ENCODE results near the gene ENKUR.

The ENKUR gene

DNA sequence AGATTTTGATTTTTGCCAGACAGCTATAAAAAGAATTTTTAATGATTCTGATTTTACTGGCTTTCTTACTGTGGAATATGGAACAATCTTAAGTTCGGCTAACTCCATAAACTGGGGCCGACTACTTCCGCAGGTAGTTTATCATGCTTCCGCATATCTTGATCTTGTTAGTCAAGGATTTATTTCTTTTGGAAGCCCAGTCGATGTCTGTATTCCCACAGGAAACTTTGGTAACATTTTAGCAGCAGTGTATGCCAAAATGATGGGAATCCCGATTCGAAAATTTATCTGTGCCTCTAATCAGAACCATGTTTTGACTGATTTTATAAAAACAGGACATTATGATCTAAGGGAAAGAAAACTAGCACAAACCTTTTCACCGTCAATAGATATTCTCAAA, 8.6 kb upstream of the ENKUR start:
- TF ChIP-seq, protein P1, sequence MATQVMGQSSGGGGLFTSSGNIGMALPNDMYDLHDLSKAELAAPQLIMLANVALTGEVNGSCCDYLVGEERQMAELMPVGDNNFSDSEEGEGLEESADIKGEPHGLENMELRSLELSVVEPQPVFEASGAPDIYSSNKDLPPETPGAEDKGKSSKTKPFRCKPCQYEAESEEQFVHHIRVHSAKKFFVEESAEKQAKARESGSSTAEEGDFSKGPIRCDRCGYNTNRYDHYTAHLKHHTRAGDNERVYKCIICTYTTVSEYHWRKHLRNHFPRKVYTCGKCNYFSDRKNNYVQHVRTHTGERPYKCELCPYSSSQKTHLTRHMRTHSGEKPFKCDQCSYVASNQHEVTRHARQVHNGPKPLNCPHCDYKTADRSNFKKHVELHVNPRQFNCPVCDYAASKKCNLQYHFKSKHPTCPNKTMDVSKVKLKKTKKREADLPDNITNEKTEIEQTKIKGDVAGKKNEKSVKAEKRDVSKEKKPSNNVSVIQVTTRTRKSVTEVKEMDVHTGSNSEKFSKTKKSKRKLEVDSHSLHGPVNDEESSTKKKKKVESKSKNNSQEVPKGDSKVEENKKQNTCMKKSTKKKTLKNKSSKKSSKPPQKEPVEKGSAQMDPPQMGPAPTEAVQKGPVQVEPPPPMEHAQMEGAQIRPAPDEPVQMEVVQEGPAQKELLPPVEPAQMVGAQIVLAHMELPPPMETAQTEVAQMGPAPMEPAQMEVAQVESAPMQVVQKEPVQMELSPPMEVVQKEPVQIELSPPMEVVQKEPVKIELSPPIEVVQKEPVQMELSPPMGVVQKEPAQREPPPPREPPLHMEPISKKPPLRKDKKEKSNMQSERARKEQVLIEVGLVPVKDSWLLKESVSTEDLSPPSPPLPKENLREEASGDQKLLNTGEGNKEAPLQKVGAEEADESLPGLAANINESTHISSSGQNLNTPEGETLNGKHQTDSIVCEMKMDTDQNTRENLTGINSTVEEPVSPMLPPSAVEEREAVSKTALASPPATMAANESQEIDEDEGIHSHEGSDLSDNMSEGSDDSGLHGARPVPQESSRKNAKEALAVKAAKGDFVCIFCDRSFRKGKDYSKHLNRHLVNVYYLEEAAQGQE (IDR thresholded peaks at IDR 0.05; ENCODE audit: insufficient read depth in 1 of 2, low read depth in 2 of 2, low read length in 2 of 2): no peak
- no peak for TF ChIP-seq FOXP2 (optimal IDR thresholded peaks at IDR 0.05; ENCODE audit: borderline replicate concordance, extremely low read depth, extremely low read length, insufficient read depth)
- TF ChIP-seq TAF1 (IDR thresholded peaks at IDR 0.05; ENCODE audit: borderline replicate concordance, insufficient read depth, low read length): no peak
- no peak for TF ChIP-seq SIN3A (IDR thresholded peaks at IDR 0.05; ENCODE audit: borderline replicate concordance, insufficient read depth, low read length)
- TF ChIP-seq POLR2AphosphoS5 (IDR thresholded peaks at IDR 0.05; ENCODE audit: low read depth, low read length): no peak

DNA sequence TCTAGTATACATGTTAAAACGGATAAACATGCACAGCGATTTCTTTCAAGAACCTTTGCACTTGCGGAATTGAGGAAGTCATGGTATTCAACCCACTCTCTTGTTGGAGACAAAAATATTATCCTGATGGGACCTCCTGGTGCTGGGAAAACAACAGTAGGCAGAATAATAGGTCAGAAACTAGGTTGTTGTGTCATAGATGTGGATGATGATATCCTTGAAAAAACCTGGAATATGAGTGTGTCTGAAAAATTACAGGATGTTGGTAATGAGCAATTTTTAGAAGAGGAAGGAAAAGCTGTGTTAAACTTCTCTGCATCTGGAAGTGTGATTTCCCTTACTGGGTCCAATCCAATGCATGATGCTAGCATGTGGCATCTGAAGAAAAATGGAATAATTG, 7.3 kb upstream of the ENKUR start:
- TF ChIP-seq, protein P1 (IDR thresholded peaks at IDR 0.05; ENCODE audit: insufficient read depth in 1 of 2, low read depth in 2 of 2, low read length in 2 of 2): no peak
- TF ChIP-seq FOXP2 (optimal IDR thresholded peaks at IDR 0.05; ENCODE audit: borderline replicate concordance, extremely low read depth, extremely low read length, insufficient read depth) (no peak), SIN3A (IDR thresholded peaks at IDR 0.05; ENCODE audit: borderline replicate concordance, insufficient read depth, low read length) (no peak), POLR2AphosphoS5 (IDR thresholded peaks at IDR 0.05; ENCODE audit: low read depth, low read length) (no peak), TAF1 (IDR thresholded peaks at IDR 0.05; ENCODE audit: borderline replicate concordance, insufficient read depth, low read length) (no peak)

DNA sequence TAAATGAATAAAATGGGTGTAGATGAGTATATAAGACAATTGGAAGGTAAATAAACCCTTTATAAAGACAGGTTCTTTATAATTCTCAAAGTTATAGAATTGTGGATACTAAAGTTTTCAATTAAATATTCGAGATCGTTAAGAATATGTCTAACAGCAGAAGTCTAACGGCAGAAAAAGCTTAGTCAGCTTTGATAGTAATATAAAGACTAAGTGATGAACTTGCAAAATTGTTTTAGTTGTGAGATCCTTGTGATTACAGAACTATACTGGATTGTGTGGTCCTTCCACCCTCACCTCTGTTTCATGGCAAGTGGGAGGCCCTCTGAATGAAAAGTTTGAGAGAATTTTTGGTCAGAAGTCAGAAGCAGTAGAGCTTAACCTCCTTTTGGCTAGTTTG, 2.7 kb upstream of the ENKUR start:
- TF ChIP-seq SIN3A (IDR thresholded peaks at IDR 0.05; ENCODE audit: borderline replicate concordance, insufficient read depth, low read length): no peak
- TF ChIP-seq, protein P1 (IDR thresholded peaks at IDR 0.05; ENCODE audit: insufficient read depth in 1 of 2, low read depth in 2 of 2, low read length in 2 of 2): no peak
- no peak for TF ChIP-seq FOXP2 (optimal IDR thresholded peaks at IDR 0.05; ENCODE audit: borderline replicate concordance, extremely low read depth, extremely low read length, insufficient read depth)
- TF ChIP-seq POLR2AphosphoS5 (IDR thresholded peaks at IDR 0.05; ENCODE audit: low read depth, low read length): no peak
- TF ChIP-seq TAF1 (IDR thresholded peaks at IDR 0.05; ENCODE audit: borderline replicate concordance, insufficient read depth, low read length): no peak

DNA sequence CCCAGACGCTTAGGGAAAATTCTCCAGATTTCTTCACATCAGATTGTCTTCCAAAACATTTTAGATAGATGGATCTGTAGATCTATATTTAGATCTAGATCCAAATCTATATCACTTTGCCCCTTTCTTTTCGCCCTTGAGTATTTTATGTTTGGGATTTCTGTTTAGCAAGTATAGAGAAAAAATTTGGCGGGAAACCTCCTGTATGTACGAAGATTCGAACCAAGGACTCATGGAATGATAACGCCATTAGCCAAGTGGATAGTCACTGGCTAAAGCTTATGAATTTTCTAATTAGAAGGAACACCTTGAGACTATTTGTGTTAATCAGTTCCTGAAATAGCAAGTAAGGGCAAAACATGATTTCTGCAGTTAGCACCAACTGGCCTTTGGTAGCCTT, 1.7 kb upstream of the ENKUR start:
- TF ChIP-seq, protein P1 (IDR thresholded peaks at IDR 0.05; ENCODE audit: insufficient read depth in 1 of 2, low read depth in 2 of 2, low read length in 2 of 2): no peak
- TF ChIP-seq SIN3A (IDR thresholded peaks at IDR 0.05; ENCODE audit: borderline replicate concordance, insufficient read depth, low read length) (no peak), POLR2AphosphoS5 (IDR thresholded peaks at IDR 0.05; ENCODE audit: low read depth, low read length) (no peak), FOXP2 (optimal IDR thresholded peaks at IDR 0.05; ENCODE audit: borderline replicate concordance, extremely low read depth, extremely low read length, insufficient read depth) (no peak), TAF1 (IDR thresholded peaks at IDR 0.05; ENCODE audit: borderline replicate concordance, insufficient read depth, low read length) (no peak)

DNA sequence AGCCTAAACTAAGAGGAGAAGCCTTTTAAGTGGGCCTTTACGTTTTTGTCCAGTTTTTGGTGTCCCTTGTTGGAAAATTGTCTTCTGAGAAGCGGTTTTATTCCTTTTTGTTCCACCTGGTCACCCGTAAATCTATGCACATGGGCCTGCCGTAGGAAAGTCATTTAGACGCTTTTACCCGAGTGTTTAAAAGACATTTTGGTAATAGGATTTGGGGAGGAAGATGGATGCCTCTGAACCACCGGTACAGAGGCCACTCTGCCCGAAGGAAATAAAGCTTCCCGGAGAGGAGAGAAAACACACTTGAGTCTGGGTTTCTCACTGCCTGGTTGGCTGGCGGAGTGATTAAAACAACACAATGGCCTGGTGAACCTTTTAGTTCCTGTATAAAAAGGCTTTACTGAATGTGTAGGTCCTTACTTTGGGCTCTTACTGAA, 1.2 kb upstream of the ENKUR start:
- TF ChIP-seq, protein P1 (IDR thresholded peaks at IDR 0.05; ENCODE audit: insufficient read depth in 1 of 2, low read depth in 2 of 2, low read length in 2 of 2): no peak
- TF ChIP-seq FOXP2 (optimal IDR thresholded peaks at IDR 0.05; ENCODE audit: borderline replicate concordance, extremely low read depth, extremely low read length, insufficient read depth): no peak
- TF ChIP-seq TAF1 (IDR thresholded peaks at IDR 0.05; ENCODE audit: borderline replicate concordance, insufficient read depth, low read length): no peak
- no peak for TF ChIP-seq POLR2AphosphoS5 (IDR thresholded peaks at IDR 0.05; ENCODE audit: low read depth, low read length)
- TF ChIP-seq SIN3A (IDR thresholded peaks at IDR 0.05; ENCODE audit: borderline replicate concordance, insufficient read depth, low read length): no peak
